GM12878 (cell line): ENCODE measurements around the gene ADIPOQ. TPM values are rescaled to one million over a fixed set of nuclear protein-coding genes. Genes with fewer than 3 reads are reported as not detected.

Source experiments
- ATAC-seq: fragments of 200-7000 bp; cut with Tn5 transposase; 3 replicates; pipeline ENCODE4 v1.9.1; 2020; ENCODE audit warnings: mild to moderate bottlenecking, moderate library complexity
- BruUV-seq: library from RNA; stranded (reverse); fragments of 400-500 nt; replicated peaks from 2 replicates; lab custom pipeline; 2021; lab: Mats Ljungman, UMichigan
- CTCF ChIA-PET: fragments of 300-600 bp; sonication (Branson Sonifier 250); formaldehyde crosslinking; extraction: SDS; loops from one replicate; lab custom pipeline; 2021; ENCODE audit warnings: inconsistent platforms; lab: Yijun Ruan, JAX
- POLR2A ChIA-PET: fragments of 350-600 bp; formaldehyde crosslinking; extraction: SDS; loops from one replicate; lab custom pipeline; 2021; ENCODE audit warnings: inconsistent platforms; lab: Charles Lee
- RAD21 ChIA-PET: fragments of 300-600 bp; sonication (Branson Sonifier 250); formaldehyde crosslinking; loops from one replicate; lab custom pipeline; 2023; ENCODE audit warnings: antibody characterized with exemption; ENCODE audit not compliant: unreplicated experiment; lab: Charles Lee
- SMC1A ChIA-PET: fragments of 300-600 bp; sonication (Branson Sonifier 250); formaldehyde crosslinking; loops from one replicate; lab custom pipeline; 2023; ENCODE audit not compliant: unreplicated experiment, uncharacterized antibody; lab: Charles Lee
- DNase-seq: peaks from one replicate; pipeline ENCODE4 v3.0.0-alpha.2; 2011; ENCODE audit warnings: low read depth, low spot score
- FAIRE-seq: peaks from 3 replicates; lab custom pipeline; 2011; peaks lifted over from hg19 to GRCh38; lab: Jason Lieb, UNC
- H2AFZ ChIP-seq: 2 replicates; pipeline ENCODE4 v1.6.0; 2011; ENCODE audit warnings: low read depth, low read length, control low read depth; ENCODE audit not compliant: control insufficient read depth
- H3K27ac ChIP-seq: 2 replicates; pipeline ENCODE4 v1.5.1; 2011; ENCODE audit warnings: control low read depth; ENCODE audit not compliant: control insufficient read depth, insufficient read depth
- H3K27me3 ChIP-seq, 2 experiments: replicated peaks in 1 of 2; 2 replicates each; pipeline versions ENCODE4 v1.6.0 to v1.6.1; 2011; ENCODE audit warnings: low read length in 1 of 2; ENCODE audit not compliant: control insufficient read depth in 2 of 2, insufficient read depth in 2 of 2
- H3K36me3 ChIP-seq, 2 experiments: 2 replicates each; pipeline ENCODE4 v1.5.1; 2011; ENCODE audit warnings: low read length in 1 of 2; ENCODE audit not compliant: control insufficient read depth in 2 of 2, insufficient read depth in 2 of 2
- H3K4me1 ChIP-seq: 2 replicates; pipeline ENCODE4 v1.6.1; 2011; ENCODE audit warnings: mild to moderate bottlenecking, low read length, moderate library complexity, mixed read lengths; ENCODE audit not compliant: control insufficient read depth, insufficient read depth
- H3K4me2 ChIP-seq: 2 replicates; pipeline ENCODE4 v1.6.0; 2011; ENCODE audit warnings: control low read depth; ENCODE audit not compliant: control insufficient read depth, insufficient read depth
- H3K4me3 ChIP-seq: fragments of 200-600 bp; sonication (generic); 2 replicates; pipeline ENCODE4 v1.5.1; 2016
- H3K79me2 ChIP-seq: 2 replicates; pipeline ENCODE4 v1.6.0; 2011; ENCODE audit warnings: low read length; ENCODE audit not compliant: control insufficient read depth, insufficient read depth
- H3K9ac ChIP-seq: 2 replicates; pipeline ENCODE4 v1.8.0; 2011; ENCODE audit warnings: low read length, control low read depth, mixed read lengths; ENCODE audit not compliant: control insufficient read depth, insufficient read depth
- H3K9me3 ChIP-seq: replicated peaks from 3 replicates; pipeline ENCODE4 v1.5.1; 2011; ENCODE audit warnings: mild to moderate bottlenecking, low read length; ENCODE audit not compliant: control insufficient read depth, insufficient read depth
- H4K20me1 ChIP-seq: 2 replicates; pipeline ENCODE4 v1.6.0; 2011; ENCODE audit not compliant: control insufficient read depth, insufficient read depth
- CHD2 ChIP-seq: IDR thresholded peaks from 2 replicates; pipeline ENCODE4 v1.6.1; 2011; ENCODE audit warnings: low read depth, low read length, improper control_type of control experiment, borderline replicate concordance
- DPF2 ChIP-seq: fragments of 450-650 bp; IDR thresholded peaks from 2 replicates; pipeline ENCODE4 v1.6.1; 2017; ENCODE audit warnings: mild to moderate bottlenecking
- EED ChIP-seq: sonication (generic); IDR thresholded peaks from 2 replicates; pipeline ENCODE4 v1.6.1; 2016; ENCODE audit warnings: antibody characterized with exemption, low read depth
- FOXM1 ChIP-seq: IDR thresholded peaks from 2 replicates; pipeline ENCODE4 v1.6.1; 2012; ENCODE audit warnings: low read depth, mild to moderate bottlenecking, inconsistent platforms, low read length, moderate library complexity
- GABPA ChIP-seq: IDR thresholded peaks from 2 replicates; pipeline ENCODE4 v1.6.1; 2014; ENCODE audit warnings: antibody characterized with exemption, low read depth, mild to moderate bottlenecking, inconsistent platforms
- KDM1A ChIP-seq: fragments of 200-600 bp; sonication (generic); IDR thresholded peaks from 2 replicates; pipeline ENCODE4 v1.6.1; 2016; ENCODE audit warnings: borderline replicate concordance
- MTA3 ChIP-seq: IDR thresholded peaks from 2 replicates; pipeline ENCODE4 v1.6.1; 2012; ENCODE audit warnings: low read length, inconsistent platforms, borderline replicate concordance
- NFYB ChIP-seq: IDR thresholded peaks from 2 replicates; pipeline ENCODE4 v1.6.1; 2011; ENCODE audit warnings: low read depth, mild to moderate bottlenecking, low read length, improper control_type of control experiment, moderate library complexity; ENCODE audit not compliant: insufficient read depth
- NR2F1 ChIP-seq: fragments of 450-650 bp; conservative IDR thresholded peaks from 2 replicates; pipeline ENCODE4 v1.6.1; 2017; ENCODE audit warnings: mild to moderate bottlenecking
- POLR2A ChIP-seq: IDR thresholded peaks from 2 replicates; pipeline ENCODE4 v1.6.1; 2011; ENCODE audit warnings: low read depth, mild to moderate bottlenecking, low read length
- RAD21 ChIP-seq: IDR thresholded peaks from 2 replicates; pipeline ENCODE4 v1.6.1; 2011; ENCODE audit warnings: mild to moderate bottlenecking, low read depth, low read length, moderate library complexity; ENCODE audit not compliant: insufficient read depth
- RB1 ChIP-seq: fragments of 450-650 bp; formaldehyde crosslinking; IDR thresholded peaks from 2 replicates; pipeline ENCODE4 v1.6.1; 2017; ENCODE audit warnings: mild to moderate bottlenecking, borderline replicate concordance
- SMC3 ChIP-seq: IDR thresholded peaks from 2 replicates; pipeline ENCODE4 v1.6.1; 2011; ENCODE audit warnings: low read length, improper control_type of control experiment, borderline replicate concordance
- ZNF622 ChIP-seq: fragments of 450-650 bp; IDR thresholded peaks from 2 replicates; pipeline ENCODE4 v1.6.1; 2017; ENCODE audit warnings: mild to moderate bottlenecking, inconsistent platforms
- WGBS: methylation state at CpG from one replicate; pipeline ENCODE4 v1.1.6; 2016; ENCODE audit warnings: low lambda C conversion rate; ENCODE audit not compliant: insufficient replicate concordance, insufficient coverage; ENCODE audit errors: missing lambda C conversion rate; 5-methylcytosine and 5-hydroxymethylcytosine counted together
- in situ Hi-C: fragments of 300-500 bp; cut with MboI; formaldehyde crosslinking; loops from 9 replicates; pipeline ENCODE4 v1.14.3; 2018; ENCODE audit warnings: mixed read lengths
- intact Hi-C: fragments of 100-400 bp; cut with micrococcal nuclease; formaldehyde crosslinking; loops from one replicate; pipeline ENCODE4 v1.14.2; 2022; ENCODE audit not compliant: unreplicated experiment
- polyA plus RNA-seq, 11 experiments: library from polyadenylated mRNA; depleted of rRNA in 4 of 11; unstranded in 6 of 11; stranded (reverse) in 5 of 11; fragments of >200 nt; fragmentation: Nextera tagmentation in 4 of 11; fragmentation: Illumina TruSeq in 1 of 11; extraction: Ambion mirVana in 4 of 11; extraction: Trizol in 1 of 11; gene quantifications; 1 replicate in 1 of 11; 2 replicates in 10 of 11; pipeline versions ENCODE4 v1.2.1 to v1.2.3, GENCODE V29; 2011 to 2016; ENCODE audit warnings: inconsistent platforms in 2 of 11, missing spikeins in 2 of 11, low read depth in 1 of 11
- total RNA-seq, 4 experiments: library from RNA; depleted of rRNA in 3 of 4; stranded (reverse); fragments of >200 nt in 3 of 4; fragmentation: Illumina TruSeq in 1 of 4; extraction: Trizol in 1 of 4; gene quantifications; 2 replicates each; pipeline versions ENCODE4 v1.2.1 to v1.2.3, GENCODE V29; 2013 to 2021
- TF ChIP-seq, protein P1 (sequence below): IDR thresholded peaks from 2 replicates; pipeline ENCODE4 v1.6.1; 2011; ENCODE audit warnings: mild to moderate bottlenecking, low read depth, low read length, moderate library complexity; ENCODE audit not compliant: insufficient replicate concordance
- TF ChIP-seq, protein P2 (sequence below): fragments of 450-650 bp; IDR thresholded peaks from 2 replicates; pipeline ENCODE4 v1.6.1; 2016; ENCODE audit warnings: mild to moderate bottlenecking
- TF ChIP-seq, protein P3 (sequence below): fragments of 450-650 bp; conservative IDR thresholded peaks from 2 replicates; pipeline ENCODE4 v1.6.1; 2017; ENCODE audit warnings: mild to moderate bottlenecking, moderate library complexity

The ADIPOQ gene
- total and polyA plus RNA-seq, 10 of the 15 experiments (the other 5 are each of a cell fraction or from before 2014, with no cell fraction given) = not detected

DNA sequence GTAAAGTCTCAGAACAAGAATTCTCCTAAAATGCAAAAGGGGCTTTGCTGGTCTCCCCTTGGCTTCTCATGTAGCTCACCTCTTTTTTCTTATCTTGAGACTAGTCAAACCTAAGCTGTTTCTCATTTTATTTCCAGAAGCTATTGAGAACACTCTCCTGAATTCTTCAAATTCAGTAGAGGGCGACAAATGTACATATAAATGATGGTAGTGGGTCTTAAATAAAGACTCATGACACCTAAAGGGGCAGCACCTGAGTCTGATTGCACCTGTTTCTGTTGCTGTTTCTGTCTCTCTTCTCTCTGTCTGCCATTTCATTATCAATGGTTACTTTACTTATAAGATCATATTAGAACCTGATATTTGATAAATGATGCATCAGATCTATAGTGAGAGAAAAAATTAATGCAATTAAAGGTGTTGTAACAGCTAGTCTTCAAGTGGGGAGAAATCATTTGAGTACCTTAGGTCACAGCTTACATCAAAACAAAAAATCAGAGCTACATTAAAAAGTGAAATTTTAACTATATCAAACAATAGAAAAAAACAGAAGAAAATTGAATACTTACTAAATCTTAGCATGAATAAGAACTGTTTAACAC is 7.0 kb downstream of the ADIPOQ start:
- POLR2A ChIA-PET = interaction anchor here (0.7 to 1.2 kb wide), 3 partner anchors 45 to 316 kb away, joined by 5 to 6 read pairs (median 5); no protein-coding TSS in a partner anchor
- CTCF ChIA-PET = interaction anchor here (0.6 to 5.9 kb wide), 56 partner anchors 11 to 831 kb away, joined by 3 to 147 read pairs (median 4); partner anchors contain the start of genes RPL39L, RTP4 and ST6GAL1
- no TSS peak for BruUV-seq
- peak; percentile 91 for FAIRE-seq
- Histone ChIP-seq H3K9me3 (no peaks in the 10 kb centered on the region), H2AFZ (no peak overlapping the region), H3K4me3 (no peak overlapping the region), H3K4me1 (no peaks in the 10 kb centered on the region), H3K4me2 (no peak overlapping the region), H3K27me3 (peaks cover 0 to 7% of the 10 kb centered on the region in 2 experiments; a peak in 3 of 4 replicates), H3K9ac (no peak overlapping the region), H3K27ac (no peak overlapping the region), H3K36me3 (no peaks in the 10 kb centered on the region), H4K20me1 (no peaks in the 10 kb centered on the region), H3K79me2 (no peaks in the 10 kb centered on the region)
- peak; percentile 97 for ATAC-seq
- in situ Hi-C loops = loop anchor here (5.0 kb wide), 1 partner anchor 313 kb away; no protein-coding TSS in a partner anchor
- 6% methylated on average over 1 of the region's 1 CpG for WGBS
- intact Hi-C loops = loop anchor here (1.0 to 5.0 kb wide), 6 partner anchors 81 to 316 kb away; partner anchors contain the start of gene ST6GAL1
- RAD21 ChIA-PET = interaction anchor here (0.6 to 3.4 kb wide), 47 partner anchors 9 to 830 kb away, joined by 3 to 74 read pairs (median 4); partner anchors contain the start of gene RPL39L
- SMC1A ChIA-PET = interaction anchor here (0.6 to 3.9 kb wide), 52 partner anchors 11 to 371 kb away, joined by 3 to 95 read pairs (median 4); partner anchors contain the start of genes RPL39L and ST6GAL1
- peak; percentile 30 for DNase-seq
- TF ChIP-seq NR2F1 = no peak
- TF ChIP-seq MTA3 = no peak
- TF ChIP-seq NFYB = no peak
- TF ChIP-seq RB1 = no peak
- TF ChIP-seq RAD21 = peak; percentile 84
- TF ChIP-seq, protein P1, sequence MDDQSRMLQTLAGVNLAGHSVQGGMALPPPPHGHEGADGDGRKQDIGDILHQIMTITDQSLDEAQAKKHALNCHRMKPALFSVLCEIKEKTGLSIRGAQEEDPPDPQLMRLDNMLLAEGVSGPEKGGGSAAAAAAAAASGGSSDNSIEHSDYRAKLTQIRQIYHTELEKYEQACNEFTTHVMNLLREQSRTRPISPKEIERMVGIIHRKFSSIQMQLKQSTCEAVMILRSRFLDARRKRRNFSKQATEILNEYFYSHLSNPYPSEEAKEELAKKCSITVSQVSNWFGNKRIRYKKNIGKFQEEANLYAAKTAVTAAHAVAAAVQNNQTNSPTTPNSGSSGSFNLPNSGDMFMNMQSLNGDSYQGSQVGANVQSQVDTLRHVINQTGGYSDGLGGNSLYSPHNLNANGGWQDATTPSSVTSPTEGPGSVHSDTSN = no peak
- TF ChIP-seq, protein P2, sequence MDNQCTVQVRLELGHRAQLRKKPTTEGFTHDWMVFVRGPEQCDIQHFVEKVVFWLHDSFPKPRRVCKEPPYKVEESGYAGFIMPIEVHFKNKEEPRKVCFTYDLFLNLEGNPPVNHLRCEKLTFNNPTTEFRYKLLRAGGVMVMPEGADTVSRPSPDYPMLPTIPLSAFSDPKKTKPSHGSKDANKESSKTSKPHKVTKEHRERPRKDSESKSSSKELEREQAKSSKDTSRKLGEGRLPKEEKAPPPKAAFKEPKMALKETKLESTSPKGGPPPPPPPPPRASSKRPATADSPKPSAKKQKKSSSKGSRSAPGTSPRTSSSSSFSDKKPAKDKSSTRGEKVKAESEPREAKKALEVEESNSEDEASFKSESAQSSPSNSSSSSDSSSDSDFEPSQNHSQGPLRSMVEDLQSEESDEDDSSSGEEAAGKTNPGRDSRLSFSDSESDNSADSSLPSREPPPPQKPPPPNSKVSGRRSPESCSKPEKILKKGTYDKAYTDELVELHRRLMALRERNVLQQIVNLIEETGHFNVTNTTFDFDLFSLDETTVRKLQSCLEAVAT = no peak
- peak; percentile 79 for TF ChIP-seq SMC3
- no peak for TF ChIP-seq ZNF622
- TF ChIP-seq, protein P3, sequence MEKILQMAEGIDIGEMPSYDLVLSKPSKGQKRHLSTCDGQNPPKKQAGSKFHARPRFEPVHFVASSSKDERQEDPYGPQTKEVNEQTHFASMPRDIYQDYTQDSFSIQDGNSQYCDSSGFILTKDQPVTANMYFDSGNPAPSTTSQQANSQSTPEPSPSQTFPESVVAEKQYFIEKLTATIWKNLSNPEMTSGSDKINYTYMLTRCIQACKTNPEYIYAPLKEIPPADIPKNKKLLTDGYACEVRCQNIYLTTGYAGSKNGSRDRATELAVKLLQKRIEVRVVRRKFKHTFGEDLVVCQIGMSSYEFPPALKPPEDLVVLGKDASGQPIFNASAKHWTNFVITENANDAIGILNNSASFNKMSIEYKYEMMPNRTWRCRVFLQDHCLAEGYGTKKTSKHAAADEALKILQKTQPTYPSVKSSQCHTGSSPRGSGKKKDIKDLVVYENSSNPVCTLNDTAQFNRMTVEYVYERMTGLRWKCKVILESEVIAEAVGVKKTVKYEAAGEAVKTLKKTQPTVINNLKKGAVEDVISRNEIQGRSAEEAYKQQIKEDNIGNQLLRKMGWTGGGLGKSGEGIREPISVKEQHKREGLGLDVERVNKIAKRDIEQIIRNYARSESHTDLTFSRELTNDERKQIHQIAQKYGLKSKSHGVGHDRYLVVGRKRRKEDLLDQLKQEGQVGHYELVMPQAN = no peak
- no peak for TF ChIP-seq FOXM1
- TF ChIP-seq GABPA = no peak
- TF ChIP-seq POLR2A = no peak
- TF ChIP-seq KDM1A = no peak
- TF ChIP-seq DPF2 = no peak
- TF ChIP-seq EED = no peak
- no peak for TF ChIP-seq CHD2
